SIG-M5 treated with dmso at 0.1 percent for 504 hours (cell line): ENCODE results near the gene ANKRD1.

ENCODE experiments used
- DNase-seq: peaks from one replicate; lab custom pipeline; 2025; ENCODE audit not compliant: unreplicated experiment; lab: John Stamatoyannopoulos, UW

The ANKRD1 gene

GRCh38 chr10:90936276-90936659 lies 15.4 kb upstream of the ANKRD1 start:
- no peak for DNase-seq

- no peak for DNase-seq
These were observed 14.8 kb upstream of the ANKRD1 start for GRCh38 chr10:90935581-90936275.

- no peak for DNase-seq
These were observed 10.3 kb upstream of the ANKRD1 start for GRCh38 chr10:90930971-90931871.

- no peak for DNase-seq
These were observed 9.4 kb upstream of the ANKRD1 start for GRCh38 chr10:90930070-90930837.

GRCh38 chr10:90929179-90929578 lies 8.3 kb upstream of the ANKRD1 start:
- no peak for DNase-seq

- no peak for DNase-seq
These were observed 6.4 kb upstream of the ANKRD1 start for GRCh38 chr10:90927293-90927692.

GRCh38 chr10:90925079-90926029 lies 4.5 kb upstream of the ANKRD1 start:
- no peak for DNase-seq

- no peak for DNase-seq
These were observed 3.7 kb upstream of the ANKRD1 start for GRCh38 chr10:90924552-90924951.

GRCh38 chr10:90923111-90923731 lies 2.3 kb upstream of the ANKRD1 start:
- DNase-seq: no peak

- no peak for DNase-seq
These were observed 1.0 kb upstream of the ANKRD1 start for GRCh38 chr10:90921906-90922305.

GRCh38 chr10:90919683-90920574 lies 958 bp downstream of the ANKRD1 start:
- DNase-seq: no peak

GRCh38 chr10:90917968-90918318 lies 2.9 kb downstream of the ANKRD1 start:
- no peak for DNase-seq

GRCh38 chr10:90917238-90917967 lies 3.5 kb downstream of the ANKRD1 start:
- no peak for DNase-seq

- no peak for DNase-seq
These were observed 4.3 kb downstream of the ANKRD1 start for GRCh38 chr10:90916392-90917237.

- no peak for DNase-seq
These were observed 5.2 kb downstream of the ANKRD1 start for GRCh38 chr10:90915766-90916075.

- no peak for DNase-seq
These were observed 5.7 kb downstream of the ANKRD1 start for GRCh38 chr10:90914992-90915765.
